HepG2 (cell line): Measurements from ENCODE around the gene RING1. TPM values are rescaled to one million over a fixed set of nuclear protein-coding genes. Genes with fewer than 3 reads are reported as not detected.

ENCODE experiments used
- ATAC-seq: fragments of 200-7000 bp; cut with Tn5 transposase; 3 replicates; pipeline ENCODE4 v1.9.1; 2020; ENCODE audit warnings: mild to moderate bottlenecking, moderate library complexity
- BruUV-seq: library from RNA; stranded (reverse); fragments of 400-500 nt; replicated peaks from 2 replicates; lab custom pipeline; 2021; lab: Mats Ljungman, UMichigan
- CTCF ChIA-PET: fragments of 300-600 bp; formaldehyde crosslinking; extraction: SDS; loops from one replicate; lab custom pipeline; 2021; ENCODE audit warnings: low total read pairs, inconsistent platforms, low intra/inter-chr PET ratio; lab: Yijun Ruan, JAX
- POLR2A ChIA-PET: fragments of 350-600 bp; sonication (Branson Sonifier 250); formaldehyde crosslinking; loops from one replicate; lab custom pipeline; 2020; ENCODE audit warnings: antibody characterized with exemption, inconsistent platforms; lab: Yijun Ruan, JAX
- DNase-seq: peaks from one replicate; pipeline ENCODE4 v3.0.0-alpha.2; 2015; ENCODE audit warnings: low spot score
- FAIRE-seq: peaks from 3 replicates; lab custom pipeline; 2011; peaks lifted over from hg19 to GRCh38; lab: Jason Lieb, UNC
- H2AFZ ChIP-seq: one replicate; pipeline ENCODE4 v1.6.1; 2011; ENCODE audit warnings: low read length, inconsistent platforms
- H3K27ac ChIP-seq: fragments of 300-600 bp; 3 replicates; pipeline ENCODE4 v1.8.0; 2011; ENCODE audit warnings: mixed run types, mild to moderate bottlenecking, mixed read lengths, low read length, inconsistent platforms; ENCODE audit not compliant: insufficient read depth; ENCODE audit errors: extremely low read length
- H3K27me3 ChIP-seq, 2 experiments: fragments of 200-600 bp in 1 of 2; 2 replicates in 1 of 2; 3 replicates in 1 of 2; pipeline versions ENCODE4 v1.6.0 to v1.8.0; 2011; ENCODE audit warnings: low read length in 2 of 2, mild to moderate bottlenecking in 2 of 2, moderate library complexity in 2 of 2, inconsistent platforms in 1 of 2; ENCODE audit not compliant: insufficient read depth in 2 of 2, control insufficient read depth in 1 of 2
- H3K36me3 ChIP-seq, 2 experiments: fragments of 200-600 bp in 1 of 2; replicated peaks in 1 of 2; 2 replicates in 1 of 2; 3 replicates in 1 of 2; pipeline versions ENCODE4 v1.5.1 to v1.8.0; 2011; ENCODE audit warnings: low read length in 2 of 2, inconsistent platforms in 1 of 2; ENCODE audit not compliant: insufficient read depth in 2 of 2, control insufficient read depth in 1 of 2
- H3K4me1 ChIP-seq: 2 replicates; pipeline ENCODE4 v1.5.1; 2012; ENCODE audit warnings: low read length, inconsistent platforms; ENCODE audit not compliant: insufficient read depth
- H3K4me2 ChIP-seq: 2 replicates; pipeline ENCODE4 v1.6.0; 2011; ENCODE audit warnings: low read depth, low read length, inconsistent platforms
- H3K4me3 ChIP-seq, 3 experiments: fragments of 200-600 bp in 1 of 3; sonication (generic), shearing (Covaris generic) in 1 of 3; replicated peaks in 1 of 3; 2 replicates each; pipeline ENCODE4 v1.5.1; 2011 to 2016; ENCODE audit warnings: low read length in 3 of 3, inconsistent platforms in 2 of 3, low read depth in 2 of 3, mild to moderate bottlenecking in 2 of 3, control low read depth in 1 of 3, mixed read lengths in 1 of 3; ENCODE audit not compliant: insufficient read depth in 1 of 3
- H3K79me2 ChIP-seq: one replicate; pipeline ENCODE4 v1.6.1; 2011; ENCODE audit warnings: low read length, inconsistent platforms; ENCODE audit not compliant: insufficient read depth
- H3K9ac ChIP-seq: 2 replicates; pipeline ENCODE4 v1.6.0; 2011; ENCODE audit warnings: mild to moderate bottlenecking, low read depth, low read length, inconsistent platforms; ENCODE audit not compliant: insufficient read depth
- H3K9me3 ChIP-seq: 2 replicates; pipeline ENCODE4 v1.5.1; 2012; ENCODE audit warnings: mild to moderate bottlenecking, low read length
- H4K20me1 ChIP-seq: 2 replicates; pipeline ENCODE4 v1.6.0; 2011; ENCODE audit warnings: inconsistent platforms, mild to moderate bottlenecking, low read length, moderate library complexity; ENCODE audit not compliant: insufficient read depth
- HDAC2 ChIP-seq: sonication (generic); formaldehyde crosslinking; IDR thresholded peaks from 2 replicates; pipeline ENCODE4 v1.4.0; 2020; ENCODE audit warnings: missing genetic modification reagents
- KDM5A ChIP-seq: fragments of 200-600 bp; sonication (generic); IDR thresholded peaks from 2 replicates; pipeline ENCODE4 v1.7.0; 2018; ENCODE audit warnings: antibody characterized with exemption, mild to moderate bottlenecking, low read length, borderline replicate concordance
- MIXL1 ChIP-seq: IDR thresholded peaks from 2 replicates; pipeline ENCODE4 v1.6.1; 2016
- MYC ChIP-seq: sonication (generic); formaldehyde crosslinking; IDR thresholded peaks from 2 replicates; pipeline ENCODE4 v1.9.0; 2021; ENCODE audit warnings: missing genetic modification reagents, borderline replicate concordance
- NFE2L2 ChIP-seq: fragments of 150-350 bp; IDR thresholded peaks from 2 replicates; pipeline ENCODE4 v1.6.1; 2014; ENCODE audit warnings: low read length
- RARA ChIP-seq: IDR thresholded peaks from 2 replicates; pipeline ENCODE4 v1.6.1; 2016; ENCODE audit warnings: missing genetic modification reagents, missing compliant biosample characterization
- RFX5 ChIP-seq: IDR thresholded peaks from 2 replicates; pipeline ENCODE4 v1.6.1; 2011; ENCODE audit warnings: low read depth, low read length, improper control_type of control experiment
- RNF2 ChIP-seq: fragments of 450-650 bp; conservative IDR thresholded peaks from 2 replicates; pipeline ENCODE4 v1.6.1; 2016; ENCODE audit warnings: low read depth
- SALL2 ChIP-seq: sonication (generic); formaldehyde crosslinking; IDR thresholded peaks from 2 replicates; pipeline ENCODE4 v1.8.1; 2023; ENCODE audit warnings: mild to moderate bottlenecking, missing genetic modification reagents, inconsistent platforms
- WGBS: methylation state at CpG from one replicate; pipeline ENCODE4 v1.1.6; 2017; ENCODE audit warnings: low lambda C conversion rate; 5-methylcytosine and 5-hydroxymethylcytosine counted together
- in situ Hi-C: cut with HindIII; loops from 2 replicates; pipeline ENCODE4 v1.10.0; 2017; ENCODE audit warnings: low pct_unique_long_range_greater_than_20kb; ENCODE audit not compliant: extremely low pct_ligation_motif_present
- intact Hi-C: fragments of 100-400 bp; cut with micrococcal nuclease; formaldehyde crosslinking; loops from one replicate; pipeline ENCODE4 v1.10.0; 2022; ENCODE audit not compliant: unreplicated experiment
- polyA plus RNA-seq, 8 experiments: library from polyadenylated mRNA; depleted of rRNA in 3 of 8; stranded (reverse) in 7 of 8; unstranded in 1 of 8; fragments of >200 nt; fragmentation: Illumina TruSeq in 4 of 8; extraction: Trizol in 4 of 8; gene quantifications; 2 replicates each; pipeline versions ENCODE4 v1.2.1 to v1.2.3, GENCODE V29; 2011 to 2016; ENCODE audit warnings: low read depth in 4 of 8, missing spikeins in 1 of 8, mixed read lengths in 1 of 8; ENCODE audit not compliant: insufficient read depth in 1 of 8
- total RNA-seq, 5 experiments: library from RNA; depleted of rRNA; stranded (reverse); fragments of >200 nt; fragmentation: Illumina TruSeq; extraction: Trizol; gene quantifications; 2 replicates each; pipeline ENCODE4 v1.2.3, GENCODE V29; 2016; ENCODE audit warnings: low read depth in 1 of 5
- TF ChIP-seq, protein P1 (sequence below): IDR thresholded peaks from 2 replicates; pipeline ENCODE4 v1.6.1; 2018; ENCODE audit warnings: missing genetic modification reagents, mild to moderate bottlenecking, missing compliant biosample characterization
- TF ChIP-seq, protein P2 (sequence below): IDR thresholded peaks from 2 replicates; pipeline ENCODE4 v1.6.1; 2016; ENCODE audit warnings: missing compliant biosample characterization, missing genetic modification reagents, borderline replicate concordance
- TF ChIP-seq, protein P3 (sequence below): sonication (generic); formaldehyde crosslinking; IDR thresholded peaks from 2 replicates; pipeline ENCODE4 v1.5.1; 2020; ENCODE audit warnings: mild to moderate bottlenecking, missing genetic modification reagents, borderline replicate concordance
- TF ChIP-seq, protein P4 (sequence below): IDR thresholded peaks from 2 replicates; pipeline ENCODE4 v1.6.1; 2016; ENCODE audit warnings: missing biosample characterization, missing genetic modification reagents, low read depth

RING1 gene
- total and polyA plus RNA-seq, 2 of the 13 experiments (the other 11 are each of a cell fraction or from before 2014, with no cell fraction given): 23.9 to 33.6 TPM

DNA sequence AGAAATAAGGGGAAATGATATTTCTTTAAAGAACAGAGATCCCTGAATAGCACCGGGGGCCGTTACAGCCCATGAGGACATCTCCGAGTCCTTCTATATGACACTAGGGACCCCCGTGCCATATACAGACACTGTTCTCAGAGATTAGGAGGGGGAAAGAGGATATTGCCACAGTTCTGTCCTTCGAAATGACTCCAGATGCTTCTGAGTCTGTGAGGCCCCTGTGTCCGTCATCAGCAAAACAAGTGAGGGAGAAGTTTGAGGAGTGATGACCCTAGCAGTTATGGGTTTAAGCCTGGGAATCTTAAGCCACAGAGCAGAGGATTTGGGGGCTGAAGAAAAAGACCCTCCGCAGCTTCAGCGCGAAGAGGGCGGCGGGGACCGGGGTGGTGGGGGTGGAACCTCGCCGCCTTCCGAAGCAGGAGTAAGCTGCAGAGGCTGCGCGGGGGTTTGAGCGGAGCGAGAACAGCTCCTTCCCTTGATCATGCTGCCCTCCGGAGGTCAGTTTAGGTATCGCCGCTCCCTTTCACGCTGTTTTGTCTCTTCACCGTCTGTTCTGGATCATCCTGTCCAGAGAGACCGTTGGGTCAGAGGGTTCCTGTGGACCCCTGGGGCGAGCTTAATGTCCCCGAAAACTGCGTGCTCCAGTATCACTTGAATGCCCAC is 39.8 kb downstream of the RING1 start:
- H3K4me2 ChIP-seq: peak overlapping the region; percentile 100
- peaks cover 29% of the 10 kb centered on the region for H3K4me1 ChIP-seq
- peak overlapping the region; percentile 75 for H3K9ac ChIP-seq
- peaks cover 0 to 4% of the 10 kb centered on the region in 2 experiments; a peak in 1 of 5 replicates for H3K27me3 ChIP-seq
- BruUV-seq: no TSS peak
- H3K36me3 ChIP-seq: peaks cover 0 to 2% of the 10 kb centered on the region in 2 experiments; a peak in 3 of 5 replicates
- FAIRE-seq: peak; percentile 80
- ChIA-PET POLR2A (interaction anchor here (0.6 to 5.1 kb wide), 23 partner anchors 10 to 1446 kb away, joined by 3 to 94 read pairs (median 6); partner anchors contain the start of genes HSD17B8, PFDN6, RING1 and RPS18), CTCF (interaction anchor here (1.0 to 3.1 kb wide), 9 partner anchors 43 to 233 kb away, joined by 4 to 19 read pairs (median 6); partner anchors contain the start of genes HSD17B8, RXRB and SLC39A7)
- DNase-seq: peak; percentile 80
- WGBS: 15% methylated on average over 15 of the region's 28 CpGs
- H3K9me3 ChIP-seq: no peaks in the 10 kb centered on the region
- H4K20me1 ChIP-seq: no peaks in the 10 kb centered on the region
- ATAC-seq: peak; percentile 72
- in situ Hi-C loops: loop anchor here (5.0 kb wide), 4 partner anchors 46 to 231 kb away; partner anchors contain the start of genes HSD17B8, RXRB and SLC39A7
- peak overlapping the region; percentile 51 to 89 (median 64) for H3K4me3 ChIP-seq
- peak overlapping the region; percentile 25 for H2AFZ ChIP-seq
- peak overlapping the region; percentile 81 for H3K27ac ChIP-seq
- no peaks in the 10 kb centered on the region for H3K79me2 ChIP-seq
- intact Hi-C loops: loop anchor here (2.0 kb wide), 4 partner anchors 47 to 233 kb away; partner anchors contain the start of genes RXRB and SLC39A7
- TF ChIP-seq NFE2L2 (0 out of 2 replicates have a peak, but pooled peaks have one; percentile 1), RFX5 (no peak), MYC (peak; percentile 27; the same call in 1 of the 2 replicates), MIXL1 (0 out of 2 replicates have a peak, but pooled peaks have one; percentile 47), SALL2 (peak; percentile 29; the same call in 1 of the 2 replicates), HDAC2 (peak; percentile 46; the same call in 1 of the 2 replicates), RARA (CRISPR knock-in tag) (no peak; the same call in 1 of the 2 replicates), KDM5A (peak; percentile 24; the same call in 1 of the 2 replicates), RNF2 (no peak)
- TF ChIP-seq, protein P1, sequence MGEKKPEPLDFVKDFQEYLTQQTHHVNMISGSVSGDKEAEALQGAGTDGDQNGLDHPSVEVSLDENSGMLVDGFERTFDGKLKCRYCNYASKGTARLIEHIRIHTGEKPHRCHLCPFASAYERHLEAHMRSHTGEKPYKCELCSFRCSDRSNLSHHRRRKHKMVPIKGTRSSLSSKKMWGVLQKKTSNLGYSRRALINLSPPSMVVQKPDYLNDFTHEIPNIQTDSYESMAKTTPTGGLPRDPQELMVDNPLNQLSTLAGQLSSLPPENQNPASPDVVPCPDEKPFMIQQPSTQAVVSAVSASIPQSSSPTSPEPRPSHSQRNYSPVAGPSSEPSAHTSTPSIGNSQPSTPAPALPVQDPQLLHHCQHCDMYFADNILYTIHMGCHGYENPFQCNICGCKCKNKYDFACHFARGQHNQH (CRISPR knock-in tag): peak; percentile 43; the same call in 1 of the 2 replicates
- TF ChIP-seq, protein P2, sequence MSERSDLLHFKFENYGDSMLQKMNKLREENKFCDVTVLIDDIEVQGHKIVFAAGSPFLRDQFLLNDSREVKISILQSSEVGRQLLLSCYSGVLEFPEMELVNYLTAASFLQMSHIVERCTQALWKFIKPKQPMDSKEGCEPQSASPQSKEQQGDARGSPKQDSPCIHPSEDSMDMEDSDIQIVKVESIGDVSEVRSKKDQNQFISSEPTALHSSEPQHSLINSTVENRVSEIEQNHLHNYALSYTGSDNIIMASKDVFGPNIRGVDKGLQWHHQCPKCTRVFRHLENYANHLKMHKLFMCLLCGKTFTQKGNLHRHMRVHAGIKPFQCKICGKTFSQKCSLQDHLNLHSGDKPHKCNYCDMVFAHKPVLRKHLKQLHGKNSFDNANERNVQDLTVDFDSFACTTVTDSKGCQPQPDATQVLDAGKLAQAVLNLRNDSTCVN (CRISPR knock-in tag): peak; percentile 92
- TF ChIP-seq, protein P3, sequence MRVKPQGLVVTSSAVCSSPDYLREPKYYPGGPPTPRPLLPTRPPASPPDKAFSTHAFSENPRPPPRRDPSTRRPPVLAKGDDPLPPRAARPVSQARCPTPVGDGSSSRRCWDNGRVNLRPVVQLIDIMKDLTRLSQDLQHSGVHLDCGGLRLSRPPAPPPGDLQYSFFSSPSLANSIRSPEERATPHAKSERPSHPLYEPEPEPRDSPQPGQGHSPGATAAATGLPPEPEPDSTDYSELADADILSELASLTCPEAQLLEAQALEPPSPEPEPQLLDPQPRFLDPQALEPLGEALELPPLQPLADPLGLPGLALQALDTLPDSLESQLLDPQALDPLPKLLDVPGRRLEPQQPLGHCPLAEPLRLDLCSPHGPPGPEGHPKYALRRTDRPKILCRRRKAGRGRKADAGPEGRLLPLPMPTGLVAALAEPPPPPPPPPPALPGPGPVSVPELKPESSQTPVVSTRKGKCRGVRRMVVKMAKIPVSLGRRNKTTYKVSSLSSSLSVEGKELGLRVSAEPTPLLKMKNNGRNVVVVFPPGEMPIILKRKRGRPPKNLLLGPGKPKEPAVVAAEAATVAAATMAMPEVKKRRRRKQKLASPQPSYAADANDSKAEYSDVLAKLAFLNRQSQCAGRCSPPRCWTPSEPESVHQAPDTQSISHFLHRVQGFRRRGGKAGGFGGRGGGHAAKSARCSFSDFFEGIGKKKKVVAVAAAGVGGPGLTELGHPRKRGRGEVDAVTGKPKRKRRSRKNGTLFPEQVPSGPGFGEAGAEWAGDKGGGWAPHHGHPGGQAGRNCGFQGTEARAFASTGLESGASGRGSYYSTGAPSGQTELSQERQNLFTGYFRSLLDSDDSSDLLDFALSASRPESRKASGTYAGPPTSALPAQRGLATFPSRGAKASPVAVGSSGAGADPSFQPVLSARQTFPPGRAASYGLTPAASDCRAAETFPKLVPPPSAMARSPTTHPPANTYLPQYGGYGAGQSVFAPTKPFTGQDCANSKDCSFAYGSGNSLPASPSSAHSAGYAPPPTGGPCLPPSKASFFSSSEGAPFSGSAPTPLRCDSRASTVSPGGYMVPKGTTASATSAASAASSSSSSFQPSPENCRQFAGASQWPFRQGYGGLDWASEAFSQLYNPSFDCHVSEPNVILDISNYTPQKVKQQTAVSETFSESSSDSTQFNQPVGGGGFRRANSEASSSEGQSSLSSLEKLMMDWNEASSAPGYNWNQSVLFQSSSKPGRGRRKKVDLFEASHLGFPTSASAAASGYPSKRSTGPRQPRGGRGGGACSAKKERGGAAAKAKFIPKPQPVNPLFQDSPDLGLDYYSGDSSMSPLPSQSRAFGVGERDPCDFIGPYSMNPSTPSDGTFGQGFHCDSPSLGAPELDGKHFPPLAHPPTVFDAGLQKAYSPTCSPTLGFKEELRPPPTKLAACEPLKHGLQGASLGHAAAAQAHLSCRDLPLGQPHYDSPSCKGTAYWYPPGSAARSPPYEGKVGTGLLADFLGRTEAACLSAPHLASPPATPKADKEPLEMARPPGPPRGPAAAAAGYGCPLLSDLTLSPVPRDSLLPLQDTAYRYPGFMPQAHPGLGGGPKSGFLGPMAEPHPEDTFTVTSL (CRISPR knock-in tag): no peak
- TF ChIP-seq, protein P4, sequence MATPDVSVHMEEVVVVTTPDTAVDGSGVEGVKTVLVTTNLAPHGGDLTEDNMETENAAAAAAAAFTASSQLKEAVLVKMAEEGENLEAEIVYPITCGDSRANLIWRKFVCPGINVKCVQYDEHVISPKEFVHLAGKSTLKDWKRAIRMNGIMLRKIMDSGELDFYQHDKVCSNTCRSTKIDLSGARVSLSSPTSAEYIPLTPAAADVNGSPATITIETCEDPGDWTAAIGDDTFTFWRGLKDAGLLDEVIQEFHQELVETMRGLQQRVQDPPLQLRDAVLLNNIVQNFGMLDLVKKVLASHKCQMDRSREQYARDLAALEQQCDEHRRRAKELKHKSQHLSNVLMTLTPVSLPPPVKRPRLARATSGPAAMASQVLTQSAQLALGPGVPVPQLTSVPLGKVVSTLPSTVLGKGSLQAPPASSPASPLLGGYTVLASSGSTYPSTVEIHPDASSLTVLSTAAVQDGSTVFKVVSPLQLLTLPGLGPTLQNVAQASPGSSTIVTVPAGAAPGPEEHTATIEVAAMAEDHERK: no peak
